HG03064 (cell line): ENCODE data around the gene KLHL14.
A peak's percentile ranks its signal among the peaks of the same experiment; 100 is the strongest.

Experiments
- ATAC-seq: cut with Tn5 transposase; IDR thresholded peaks from one replicate; pipeline ENCODE4 v1.9.1; 2021; ENCODE audit warnings: low read depth; ENCODE audit not compliant: unreplicated experiment

Gene KLHL14

GRCh38 chr18:32770666-32771168 is 2.1 kb downstream of the KLHL14 start:
- ATAC-seq, result no peak

DNA sequence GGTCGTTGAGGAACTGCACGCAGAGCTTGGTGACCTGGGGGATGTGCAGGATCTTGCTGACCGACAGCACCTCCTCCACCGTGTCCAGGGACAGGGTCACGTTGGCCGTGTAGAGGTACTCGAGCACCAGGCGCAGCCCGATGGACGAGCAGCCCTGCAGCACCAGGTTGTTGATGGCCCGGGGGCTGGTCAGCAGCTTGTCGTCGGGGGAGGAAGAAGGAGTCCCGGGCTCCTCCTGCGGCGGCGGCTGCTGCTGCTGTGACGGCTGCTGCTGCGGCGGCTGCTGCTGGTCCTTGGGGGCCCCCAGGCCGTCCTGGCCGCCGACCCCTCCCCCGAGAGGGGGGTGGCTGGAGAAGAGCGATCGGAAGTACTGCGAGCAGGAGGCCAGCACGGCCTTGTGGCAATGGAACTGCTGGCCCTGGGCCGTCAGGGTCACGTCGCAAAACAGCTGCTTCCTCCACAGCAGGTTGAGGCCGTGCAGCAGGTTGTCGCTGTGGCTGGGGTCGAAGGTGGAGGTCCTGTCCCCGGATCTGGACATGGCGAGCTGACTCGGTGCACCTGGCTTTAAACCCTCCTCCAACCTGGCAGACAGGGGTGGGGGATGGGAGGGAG is 2.7 kb downstream of the KLHL14 start:
- no peak for ATAC-seq

GRCh38 chr18:32769586-32770053 is 3.2 kb downstream of the KLHL14 start:
- ATAC-seq, result no peak

GRCh38 chr18:32769071-32769585 is 3.7 kb downstream of the KLHL14 start:
- ATAC-seq, result no peak

- no peak for ATAC-seq
Observed at GRCh38 chr18:32767400-32767799, 5.4 kb downstream of the KLHL14 start.

DNA sequence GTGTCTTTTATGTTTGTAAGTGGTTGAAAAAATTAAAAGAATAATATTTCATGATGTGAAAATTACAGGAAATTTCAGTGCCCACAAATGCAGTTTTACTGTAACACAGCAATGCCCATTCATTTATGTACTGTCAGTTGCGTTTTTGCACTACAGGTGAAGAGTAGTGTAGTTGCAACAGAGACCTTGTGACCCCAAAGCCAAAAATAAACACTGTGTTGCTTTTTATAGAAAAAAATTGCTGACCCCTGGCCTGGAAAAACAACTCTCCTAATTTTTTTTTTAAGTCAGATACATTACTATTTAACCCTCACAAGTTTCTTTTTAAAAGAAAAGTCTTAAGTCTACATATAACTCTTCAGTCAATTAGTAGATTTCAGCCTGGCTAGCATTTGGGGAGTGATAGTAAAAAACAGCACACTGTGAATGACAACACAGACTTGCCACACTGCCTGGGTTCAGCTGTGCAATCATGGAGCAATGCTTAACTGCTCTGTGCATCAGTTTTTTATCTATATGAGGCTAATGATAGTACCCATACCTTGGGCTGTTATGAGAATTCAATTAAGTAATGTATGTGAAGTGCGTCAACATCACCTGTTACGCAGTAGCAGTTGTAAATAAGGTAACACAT is 8.1 kb downstream of the KLHL14 start:
- no peak for ATAC-seq

GRCh38 chr18:32763293-32763692 is 9.5 kb downstream of the KLHL14 start:
- ATAC-seq, result no peak

GRCh38 chr18:32761231-32761630 is 11.6 kb downstream of the KLHL14 start:
- ATAC-seq, result no peak

DNA sequence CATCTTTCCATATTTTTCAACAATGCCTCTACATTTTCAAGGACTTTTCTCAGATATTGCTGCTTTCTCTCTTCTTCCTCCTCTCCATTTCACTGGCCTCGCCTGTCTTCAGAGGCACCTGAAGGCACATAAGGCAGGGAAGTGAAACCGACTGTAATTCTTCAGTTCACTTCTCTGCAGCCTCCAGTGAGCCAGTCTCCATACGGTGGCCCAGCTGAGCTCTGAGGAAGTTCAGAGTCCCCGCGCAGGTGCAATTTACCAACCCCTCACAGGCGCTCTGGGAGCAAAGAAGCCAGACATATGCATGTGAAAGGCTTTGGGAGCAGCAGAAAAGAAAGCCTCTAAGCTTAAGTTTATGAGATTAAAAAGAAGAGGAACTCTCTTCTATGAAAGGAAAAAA is 12.4 kb downstream of the KLHL14 start:
- peak; percentile 98 for ATAC-seq

DNA sequence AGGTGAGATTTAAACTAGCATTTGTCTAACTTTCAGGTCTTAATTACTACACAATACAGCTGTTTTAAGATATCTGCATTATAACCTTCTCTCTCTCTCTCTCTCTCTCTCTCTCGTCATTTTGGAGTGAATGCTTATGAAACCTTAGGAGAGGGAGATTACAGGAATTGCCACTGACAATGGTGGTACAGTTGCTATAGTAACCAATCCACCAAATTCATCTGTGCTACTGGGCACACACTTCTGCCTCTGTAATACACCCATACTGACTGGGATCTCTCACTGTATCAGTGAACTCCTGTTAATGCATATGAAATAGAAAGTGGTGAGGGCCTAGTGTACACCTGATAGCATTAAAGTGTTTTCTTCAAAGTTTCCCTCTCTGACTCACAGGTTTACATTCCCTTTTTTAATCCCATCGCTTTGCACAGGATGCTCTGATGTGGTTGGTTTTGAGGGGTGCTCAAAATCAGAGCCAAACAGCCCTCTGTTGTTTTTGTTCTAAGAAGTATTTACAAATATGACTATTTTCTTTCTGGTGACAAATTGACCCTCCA is 13.1 kb downstream of the KLHL14 start:
- no peak for ATAC-seq

DNA sequence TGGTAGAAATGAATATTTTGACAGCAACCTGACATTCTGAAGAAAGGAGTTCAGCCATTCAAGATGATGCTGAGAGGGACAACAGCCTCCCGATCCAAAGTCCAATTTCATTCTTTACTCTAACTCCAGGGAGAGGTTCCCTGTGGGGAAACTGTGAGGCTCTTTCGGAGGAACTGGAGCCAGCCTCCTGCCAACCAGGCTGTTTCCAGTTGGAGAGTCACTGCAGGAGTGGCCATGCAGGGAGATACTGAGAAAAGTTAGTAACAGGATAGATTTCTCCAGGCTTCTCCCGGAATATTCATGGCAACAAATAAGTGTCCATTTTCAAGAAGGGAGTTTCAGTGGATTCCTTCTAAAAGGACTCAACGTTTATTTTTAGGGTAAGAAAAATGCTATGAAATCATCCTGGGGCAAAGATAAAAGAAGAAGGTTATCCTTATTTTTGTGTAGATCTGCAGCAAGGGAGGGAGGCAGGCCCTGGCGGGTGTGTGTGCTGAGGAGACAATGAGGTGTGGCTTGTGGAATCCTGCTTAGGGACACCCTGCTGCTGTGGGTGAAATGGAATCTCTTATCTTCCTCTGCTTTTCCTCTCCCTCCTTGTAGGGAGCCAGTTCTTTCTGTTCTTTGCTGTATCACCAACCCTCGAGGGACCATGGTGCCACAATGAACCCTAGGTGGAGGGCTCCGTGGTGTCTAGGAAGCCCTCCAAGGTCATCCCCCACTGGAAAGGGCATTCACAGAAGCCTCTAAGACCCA is 18.1 kb downstream of the KLHL14 start:
- no peak for ATAC-seq

DNA sequence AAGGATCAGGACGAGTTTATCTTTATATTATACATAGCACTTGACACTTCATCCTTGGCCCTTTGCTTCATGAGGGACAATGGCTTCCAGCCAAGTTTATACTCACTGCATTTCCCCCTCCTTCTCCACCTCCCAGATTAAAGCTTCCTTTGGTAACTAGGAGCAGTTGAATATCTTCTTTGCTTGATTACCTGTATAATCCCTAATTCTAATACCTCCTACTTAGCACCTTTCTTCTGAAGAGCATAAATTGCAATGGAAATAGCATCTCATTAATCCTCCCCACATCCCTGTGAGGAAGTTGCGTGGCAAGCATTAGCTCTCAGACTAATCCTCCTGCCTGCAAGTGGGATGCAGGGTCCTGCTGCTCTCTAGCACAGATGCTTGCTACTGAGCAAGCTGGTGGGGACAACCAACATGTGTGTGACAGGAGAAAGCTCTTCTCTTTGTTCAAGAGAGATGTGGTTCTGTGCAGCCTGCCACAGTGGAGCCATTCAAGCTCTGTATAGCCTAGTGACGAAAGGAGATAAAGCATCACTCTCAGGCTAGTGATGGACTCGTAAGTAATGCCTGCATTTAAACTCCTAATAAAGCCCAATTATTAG is 19.1 kb downstream of the KLHL14 start:
- no peak for ATAC-seq

GRCh38 chr18:32750328-32750727 is 22.5 kb downstream of the KLHL14 start:
- ATAC-seq, result no peak

GRCh38 chr18:32749809-32750208 is 23.0 kb downstream of the KLHL14 start:
- no peak for ATAC-seq

- no peak for ATAC-seq
Observed at GRCh38 chr18:32742579-32742978, 30.2 kb downstream of the KLHL14 start.

DNA sequence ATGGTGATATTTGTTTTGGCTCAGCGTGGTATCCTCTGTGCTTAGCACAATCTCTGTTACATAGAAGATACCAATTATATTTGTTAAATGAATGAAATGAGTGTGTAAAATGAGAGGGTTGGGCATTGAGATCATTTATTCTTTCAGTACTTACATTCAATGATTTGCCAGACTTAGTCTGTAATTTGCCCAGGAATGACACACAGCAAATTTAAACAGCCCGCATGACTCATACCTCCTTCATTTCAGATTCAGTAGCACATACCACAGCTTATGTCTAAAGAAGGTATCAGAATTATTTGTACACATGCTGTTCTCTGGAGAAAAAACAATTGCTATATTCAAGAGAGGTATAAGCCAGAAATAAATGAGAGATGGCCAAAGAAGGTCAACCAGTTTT is 37.0 kb downstream of the KLHL14 start:
- ATAC-seq, result no peak

DNA sequence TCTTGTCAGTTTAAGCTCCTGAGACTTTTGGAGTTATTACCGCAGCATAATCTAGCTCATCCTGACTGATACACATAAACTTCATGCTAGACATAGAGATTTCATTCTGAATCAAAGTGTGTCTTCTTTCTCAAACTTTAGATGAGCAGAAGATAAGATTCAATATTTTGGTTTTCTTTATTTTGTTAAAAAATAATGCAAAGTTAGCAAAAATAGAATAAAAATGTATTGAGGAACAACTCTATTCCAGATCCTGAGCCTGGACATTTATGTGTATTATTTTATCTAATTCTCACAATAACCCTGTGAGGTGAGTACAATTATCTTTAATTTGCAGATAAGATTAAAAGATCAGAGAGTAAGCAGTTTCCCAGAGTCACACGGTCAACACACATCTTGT is 38.4 kb downstream of the KLHL14 start:
- ATAC-seq, result no peak

DNA sequence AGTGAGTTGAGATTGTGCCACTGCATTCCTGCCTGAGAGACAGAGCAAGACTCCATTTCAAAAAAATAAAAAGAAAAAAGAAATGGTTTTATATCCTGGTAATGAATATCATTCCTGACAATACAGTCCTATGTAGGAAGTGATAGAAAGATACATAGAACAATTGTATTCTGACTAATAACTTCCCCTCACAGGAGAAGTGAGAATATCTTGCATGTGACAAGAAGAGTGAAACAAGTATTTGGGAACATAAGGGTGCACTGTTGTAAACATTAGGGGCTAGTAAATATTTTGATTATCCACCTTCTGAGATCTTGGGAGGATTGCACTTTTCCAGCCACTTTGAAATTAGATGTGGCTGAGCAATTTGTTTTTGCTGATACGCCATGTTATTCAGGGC is 40.7 kb downstream of the KLHL14 start:
- ATAC-seq, result no peak

GRCh38 chr18:32730620-32731091 is 42.2 kb downstream of the KLHL14 start:
- peak; percentile 95 for ATAC-seq

DNA sequence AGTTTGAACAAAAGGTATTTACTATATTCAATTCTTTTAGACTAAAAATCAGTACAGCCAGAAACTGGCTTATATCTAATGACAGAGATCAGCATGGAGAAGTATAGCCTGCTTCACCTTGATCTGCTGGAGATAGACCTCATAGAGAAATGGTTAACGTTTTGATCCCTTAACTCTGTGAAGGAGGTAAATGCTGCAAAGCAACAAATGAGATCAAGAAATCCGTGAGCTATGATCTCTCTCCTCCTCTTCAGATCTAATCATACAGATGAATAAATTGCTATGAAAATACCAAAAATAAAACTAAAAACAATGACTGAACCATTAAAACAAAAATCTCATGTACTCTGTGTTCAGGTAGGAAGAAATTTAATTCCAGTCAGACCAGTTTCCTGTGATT is 42.8 kb downstream of the KLHL14 start:
- no peak for ATAC-seq
